Mesenchymal stem cell (in vitro differentiated cells and primary cell): ENCODE measurements around the gene METTL6.

Experiments
- DNase-seq: peaks from one replicate; pipeline ENCODE4 v3.0.0-alpha.2; 2013
- H2AFZ ChIP-seq: one replicate; pipeline ENCODE4 v1.6.1; 2013; ENCODE audit warnings: low read depth, mild to moderate bottlenecking, control low read depth, inconsistent platforms, low read length, moderate library complexity
- H2AK5ac ChIP-seq: 2 replicates; pipeline ENCODE4 v1.6.1; 2013; ENCODE audit warnings: low read length, moderate library complexity, mild to moderate bottlenecking, inconsistent platforms; ENCODE audit not compliant: severe bottlenecking
- H2BK120ac ChIP-seq: one replicate; pipeline ENCODE4 v1.6.1; 2013; ENCODE audit warnings: low read depth, mild to moderate bottlenecking, inconsistent platforms, low read length, moderate library complexity
- H2BK12ac ChIP-seq, 2 experiments: one replicate each; pipeline ENCODE4 v1.6.1; 2013; ENCODE audit warnings: inconsistent platforms in 2 of 2, low read length in 2 of 2, mild to moderate bottlenecking in 2 of 2, moderate library complexity in 2 of 2, control low read depth in 1 of 2
- H2BK15ac ChIP-seq: one replicate; pipeline ENCODE4 v1.6.1; 2013; ENCODE audit warnings: mild to moderate bottlenecking, low read depth, inconsistent platforms; ENCODE audit not compliant: poor library complexity, severe bottlenecking
- H2BK5ac ChIP-seq: 2 replicates; pipeline ENCODE4 v1.6.1; 2013; ENCODE audit warnings: low read depth, mild to moderate bottlenecking, low read length, control low read depth, inconsistent platforms; ENCODE audit not compliant: poor library complexity, severe bottlenecking
- H3K14ac ChIP-seq, 2 experiments: one replicate each; pipeline ENCODE4 v1.6.1; 2013; ENCODE audit warnings: inconsistent platforms in 2 of 2, low read length in 2 of 2, control low read depth in 1 of 2, mild to moderate bottlenecking in 1 of 2, moderate library complexity in 1 of 2
- H3K18ac ChIP-seq, 2 experiments: one replicate each; pipeline ENCODE4 v1.6.1; 2013; ENCODE audit warnings: inconsistent platforms in 2 of 2, low read length in 2 of 2, control low read depth in 1 of 2, low read depth in 1 of 2, mild to moderate bottlenecking in 1 of 2
- H3K23ac ChIP-seq, 2 experiments: one replicate each; pipeline ENCODE4 v1.6.1; 2013; ENCODE audit warnings: inconsistent platforms in 2 of 2, low read length in 2 of 2, mild to moderate bottlenecking in 2 of 2, moderate library complexity in 2 of 2, control low read depth in 1 of 2
- H3K27ac ChIP-seq: 2 replicates; pipeline ENCODE4 v1.5.1; 2013; ENCODE audit warnings: mild to moderate bottlenecking, moderate library complexity, low read length, control low read depth, inconsistent platforms; ENCODE audit not compliant: poor library complexity, severe bottlenecking
- H3K27me3 ChIP-seq, 2 experiments: 2 replicates each; pipeline versions ENCODE4 v1.6.1 to v1.7.0; 2013; ENCODE audit warnings: low read length in 2 of 2, mild to moderate bottlenecking in 2 of 2, moderate library complexity in 2 of 2, control low read depth in 1 of 2, inconsistent platforms in 1 of 2; ENCODE audit not compliant: control insufficient read depth in 1 of 2, insufficient read depth in 1 of 2
- H3K36me3 ChIP-seq, 2 experiments: 2 replicates each; pipeline versions ENCODE4 v1.6.1 to v1.7.0; 2013; ENCODE audit warnings: low read length in 2 of 2, control low read depth in 1 of 2, inconsistent platforms in 1 of 2, low read depth in 1 of 2, mild to moderate bottlenecking in 1 of 2; ENCODE audit not compliant: insufficient read depth in 2 of 2, control insufficient read depth in 1 of 2
- H3K4ac ChIP-seq, 2 experiments: one replicate each; pipeline ENCODE4 v1.6.1; 2013; ENCODE audit warnings: inconsistent platforms in 2 of 2, low read length in 2 of 2, mild to moderate bottlenecking in 2 of 2, moderate library complexity in 2 of 2, control low read depth in 1 of 2, low read depth in 1 of 2
- H3K4me1 ChIP-seq: 2 replicates; pipeline ENCODE4 v1.6.1; 2013; ENCODE audit warnings: low read depth, low read length, control low read depth; ENCODE audit not compliant: control insufficient read depth, insufficient read depth
- H3K4me2 ChIP-seq: 2 replicates; pipeline ENCODE4 v1.6.1; 2013; ENCODE audit warnings: low read length, mild to moderate bottlenecking, inconsistent platforms; ENCODE audit not compliant: poor library complexity, severe bottlenecking
- H3K4me3 ChIP-seq, 2 experiments: 2 replicates each; pipeline versions ENCODE4 v1.5.1 to v1.7.0; 2013; ENCODE audit warnings: low read length in 2 of 2, mild to moderate bottlenecking in 2 of 2, control low read depth in 1 of 2, low read depth in 1 of 2; ENCODE audit not compliant: insufficient read depth in 1 of 2
- H3K79me1 ChIP-seq: replicated peaks from 2 replicates; pipeline ENCODE4 v1.6.1; 2013; ENCODE audit warnings: mild to moderate bottlenecking, control low read depth, low read length, inconsistent platforms; ENCODE audit not compliant: poor library complexity, severe bottlenecking
- H3K9ac ChIP-seq: 2 replicates; pipeline ENCODE4 v1.7.0; 2013; ENCODE audit warnings: mild to moderate bottlenecking, low read length, moderate library complexity
- H3K9me3 ChIP-seq: 2 replicates; pipeline ENCODE4 v1.7.0; 2013; ENCODE audit warnings: mild to moderate bottlenecking, low read length; ENCODE audit not compliant: control insufficient read depth
- H4K8ac ChIP-seq: one replicate; pipeline ENCODE4 v1.6.1; 2013; ENCODE audit warnings: inconsistent platforms, mild to moderate bottlenecking, low read length, moderate library complexity
- H4K91ac ChIP-seq: one replicate; pipeline ENCODE4 v1.6.1; 2013; ENCODE audit warnings: mild to moderate bottlenecking, low read length, inconsistent platforms
- WGBS: methylation state at CpG from one replicate; pipeline ENCODE4 v1.1.7; 2013; ENCODE audit warnings: mixed read lengths; 5-methylcytosine and 5-hydroxymethylcytosine counted together

METTL6 gene

DNA sequence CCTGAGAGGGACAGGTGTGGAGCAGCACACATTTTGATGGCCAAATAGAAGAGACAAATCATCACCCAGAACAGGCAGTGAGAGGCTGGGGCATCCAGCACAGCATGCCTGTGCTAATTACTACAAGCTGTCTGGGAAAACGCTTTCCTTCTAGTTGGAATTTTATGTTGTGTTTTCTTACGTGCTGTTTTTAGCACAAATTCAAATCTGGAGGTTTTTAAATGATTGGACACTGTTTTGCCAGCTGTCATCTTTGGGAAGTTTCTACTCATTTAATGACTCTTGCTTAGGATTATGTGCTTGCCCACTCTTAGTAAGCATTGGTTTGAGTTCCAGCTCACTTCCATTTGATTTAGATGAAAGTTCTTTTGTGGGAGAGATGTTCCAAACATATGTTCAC lies 43.5 kb upstream of the METTL6 start:
- DNase-seq = no peak
- 93% methylated on average over 2 of the region's 2 CpGs for WGBS
- H3K4me2 ChIP-seq = no peak overlapping the region
- H3K27me3 ChIP-seq = no peaks in the 10 kb centered on the region
- no peak overlapping the region for H2BK120ac ChIP-seq
- H3K23ac ChIP-seq = no peak overlapping the region
- no peaks in the 10 kb centered on the region for H3K4me1 ChIP-seq
- no peaks in the 10 kb centered on the region for H3K79me1 ChIP-seq
- H3K4ac ChIP-seq = no peak overlapping the region
- H3K4me3 ChIP-seq = no peak overlapping the region
- H3K9ac ChIP-seq = no peak overlapping the region
- H4K8ac ChIP-seq = no peak overlapping the region
- no peak overlapping the region for H2AFZ ChIP-seq
- H2BK12ac ChIP-seq = no peak overlapping the region
- H2BK5ac ChIP-seq = no peak overlapping the region
- H3K9me3 ChIP-seq = no peaks in the 10 kb centered on the region
- H3K18ac ChIP-seq = no peak overlapping the region
- no peak overlapping the region for H3K27ac ChIP-seq
- H3K14ac ChIP-seq = no peak overlapping the region
- no peak overlapping the region for H2BK15ac ChIP-seq
- H3K36me3 ChIP-seq = peaks cover 0 to 30% of the 10 kb centered on the region in 2 experiments
- no peak overlapping the region for H4K91ac ChIP-seq
- no peak overlapping the region for H2AK5ac ChIP-seq

- WGBS = 88% methylated on average over 6 of the region's 6 CpGs
- Histone ChIP-seq H4K8ac (no peak overlapping the region), H3K18ac (no peak overlapping the region), H3K27me3 (no peaks in the 10 kb centered on the region), H3K27ac (no peak overlapping the region), H3K4ac (no peak overlapping the region), H2AK5ac (no peak overlapping the region), H3K4me1 (no peaks in the 10 kb centered on the region), H3K4me2 (no peak overlapping the region), H3K14ac (no peak overlapping the region), H3K36me3 (peaks cover 0 to 30% of the 10 kb centered on the region in 2 experiments), H3K23ac (no peak overlapping the region), H2BK15ac (no peak overlapping the region), H2AFZ (no peak overlapping the region), H4K91ac (no peak overlapping the region), H3K4me3 (no peak overlapping the region), H2BK5ac (no peak overlapping the region), H3K9ac (no peak overlapping the region), H2BK12ac (no peak overlapping the region), H3K79me1 (no peaks in the 10 kb centered on the region), H2BK120ac (no peak overlapping the region), H3K9me3 (no peaks in the 10 kb centered on the region)
- no peak for DNase-seq
These were observed 42.9 kb upstream of the METTL6 start for GRCh38 chr3:15470261-15470660.

- no peak overlapping the region for H3K9ac ChIP-seq
- DNase-seq = no peak
- H2AFZ ChIP-seq = no peak overlapping the region
- H3K4ac ChIP-seq = no peak overlapping the region
- H2BK15ac ChIP-seq = no peak overlapping the region
- H4K91ac ChIP-seq = no peak overlapping the region
- H3K18ac ChIP-seq = no peak overlapping the region
- H3K27me3 ChIP-seq = no peaks in the 10 kb centered on the region
- 83% methylated on average over 11 of the region's 11 CpGs for WGBS
- H3K14ac ChIP-seq = no peak overlapping the region
- H2BK12ac ChIP-seq = no peak overlapping the region
- H3K4me1 ChIP-seq = no peaks in the 10 kb centered on the region
- no peak overlapping the region for H4K8ac ChIP-seq
- H3K36me3 ChIP-seq = peaks cover 0 to 26% of the 10 kb centered on the region in 2 experiments
- no peak overlapping the region for H3K27ac ChIP-seq
- H2BK120ac ChIP-seq = no peak overlapping the region
- no peak overlapping the region for H2BK5ac ChIP-seq
- no peak overlapping the region for H3K4me2 ChIP-seq
- no peak overlapping the region for H3K23ac ChIP-seq
- no peak overlapping the region for H2AK5ac ChIP-seq
- H3K4me3 ChIP-seq = no peak overlapping the region
- no peaks in the 10 kb centered on the region for H3K79me1 ChIP-seq
- no peaks in the 10 kb centered on the region for H3K9me3 ChIP-seq
These were observed 40.2 kb upstream of the METTL6 start for GRCh38 chr3:15467227-15468181.

DNA sequence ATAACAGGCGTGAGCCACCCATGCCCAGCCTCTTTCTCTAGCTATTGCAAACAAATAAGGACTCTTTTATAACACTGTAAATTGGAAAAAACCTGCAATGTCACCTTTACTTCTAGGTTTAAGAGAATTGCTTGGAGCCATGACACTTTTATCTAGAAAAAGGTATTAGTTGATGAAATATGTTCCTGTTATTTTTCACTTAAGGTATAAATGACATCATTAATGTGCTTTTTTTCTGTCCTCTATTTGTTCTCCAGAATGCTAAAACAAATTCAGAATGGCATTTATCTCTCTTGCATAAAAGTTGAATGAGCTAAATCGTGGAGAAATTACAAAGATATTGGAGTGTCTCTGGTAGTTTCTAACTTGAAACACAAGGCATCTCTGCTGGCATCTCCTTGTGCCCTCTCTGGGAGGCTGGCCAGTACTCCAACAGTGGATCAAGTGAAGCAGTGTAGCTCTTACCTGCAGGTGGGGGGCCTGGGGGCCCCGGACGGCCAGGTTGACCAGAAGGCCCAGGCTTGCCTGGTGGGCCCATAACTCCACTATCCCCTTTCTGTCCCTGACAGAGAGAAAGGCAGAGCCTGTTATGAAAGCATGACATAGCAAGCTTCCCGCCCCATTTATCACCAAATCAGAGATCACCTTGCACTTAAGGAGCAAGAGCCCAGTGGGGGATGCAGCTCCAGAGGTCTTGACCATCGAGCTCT lies 38.7 kb upstream of the METTL6 start:
- Histone ChIP-seq H3K4me3 (no peak overlapping the region), H2BK5ac (no peak overlapping the region), H3K14ac (no peak overlapping the region), H3K9ac (no peak overlapping the region), H4K91ac (no peak overlapping the region), H3K9me3 (no peaks in the 10 kb centered on the region), H2AFZ (no peak overlapping the region), H4K8ac (no peak overlapping the region), H3K23ac (no peak overlapping the region), H2AK5ac (no peak overlapping the region), H3K4ac (no peak overlapping the region), H2BK15ac (no peak overlapping the region), H3K18ac (no peak overlapping the region), H3K27ac (no peak overlapping the region), H3K27me3 (no peaks in the 10 kb centered on the region), H3K4me2 (no peak overlapping the region), H3K36me3 (peaks cover 0 to 26% of the 10 kb centered on the region in 2 experiments), H3K4me1 (no peaks in the 10 kb centered on the region), H2BK120ac (no peak overlapping the region), H3K79me1 (no peaks in the 10 kb centered on the region), H2BK12ac (no peak overlapping the region)
- no peak for DNase-seq
- WGBS = 95% methylated on average over 5 of the region's 6 CpGs
